SIG-M5 (cell line): Measurements from ENCODE around the gene PRSS21.

Experiments used
- DNase-seq: peaks from one replicate; lab custom pipeline; 2025; lab: John Stamatoyannopoulos, UW

Gene PRSS21

GRCh38 chr16:2816751-2817339 lies at the start of gene PRSS21:
TSS of gene PRSS21 (plus strand) at chr16:2817237. CDS start at chr16:2817269, 32 bp downstream.
- DNase-seq: no peak

GRCh38 chr16:2767891-2768290 lies 49.1 kb upstream of the PRSS21 start:
- DNase-seq: no peak

GRCh38 chr16:2768403-2769089 lies 48.5 kb upstream of the PRSS21 start:
- no peak for DNase-seq

- DNase-seq: no peak
Observed at GRCh38 chr16:2769100-2769529, 47.9 kb upstream of the PRSS21 start.

GRCh38 chr16:2769675-2770056 lies 47.4 kb upstream of the PRSS21 start:
- DNase-seq: no peak

GRCh38 chr16:2770057-2770951 lies 46.7 kb upstream of the PRSS21 start:
- DNase-seq: no peak

GRCh38 chr16:2771496-2772402 lies 45.3 kb upstream of the PRSS21 start:
- DNase-seq: no peak

- DNase-seq: no peak
Observed at GRCh38 chr16:2773188-2773968, 43.7 kb upstream of the PRSS21 start.

- no peak for DNase-seq
Observed at GRCh38 chr16:2774161-2774891, 42.7 kb upstream of the PRSS21 start.

- no peak for DNase-seq
Observed at GRCh38 chr16:2775131-2775716, 41.8 kb upstream of the PRSS21 start.

GRCh38 chr16:2775765-2776499 lies 41.1 kb upstream of the PRSS21 start:
- DNase-seq: no peak

- no peak for DNase-seq
Observed at GRCh38 chr16:2776500-2777139, 40.4 kb upstream of the PRSS21 start.

- no peak for DNase-seq
Observed at GRCh38 chr16:2777231-2777902, 39.7 kb upstream of the PRSS21 start, which contains the start of gene ELOB. TSS of gene ELOB (minus strand) at chr16:2777280. CDS start at chr16:2777239, 41 bp downstream.

- DNase-seq: no peak
Observed at GRCh38 chr16:2777903-2778629, 39.0 kb upstream of the PRSS21 start.

GRCh38 chr16:2778630-2778958 lies 38.4 kb upstream of the PRSS21 start:
- no peak for DNase-seq

GRCh38 chr16:2779151-2779920 lies 37.7 kb upstream of the PRSS21 start:
- DNase-seq: no peak
